Esophagus squamous epithelium (tissue), 5 donors: ENCODE results near the gene ARAP2. TPM values are rescaled to one million over a fixed set of nuclear protein-coding genes. Genes with fewer than 3 reads are reported as not detected.
A peak's percentile ranks its signal among the peaks of the same experiment; 100 is the strongest.

ENCODE experiments used
- DNase-seq: peaks from one replicate; lab custom pipeline; 2025; lab: John Stamatoyannopoulos, UW
- H3K27ac ChIP-seq, 4 donors: fragments of 200-600 bp; sonication (generic); one replicate each; pipeline ENCODE4 v1.5.1; 2016 to 2019; ENCODE audit warnings: mild to moderate bottlenecking in 1 of 4
- H3K27me3 ChIP-seq, 4 donors: fragments of 200-600 bp; sonication (generic); 1 replicate in 3 of 4; 2 replicates in 1 of 4; pipeline versions ENCODE4 v1.5.1 to v1.6.0; 2017 to 2021; ENCODE audit warnings: antibody characterized with exemption in 1 of 4
- H3K36me3 ChIP-seq, 3 donors: fragments of 200-600 bp; sonication (generic); one replicate each; pipeline ENCODE4 v1.5.1; 2016 to 2019
- H3K4me1 ChIP-seq, 3 donors: fragments of 200-600 bp; sonication (generic); one replicate each; pipeline ENCODE4 v1.5.1; 2017 to 2019
- H3K4me3 ChIP-seq, 4 donors: fragments of 200-600 bp; sonication (generic); 1 replicate in 3 of 4; 2 replicates in 1 of 4; pipeline ENCODE4 v1.5.1; 2016 to 2019; ENCODE audit warnings: mild to moderate bottlenecking in 2 of 4, moderate library complexity in 1 of 4
- H3K9me3 ChIP-seq, 3 donors: fragments of 200-600 bp; sonication (generic); one replicate each; pipeline ENCODE4 v1.5.1; 2016 to 2019
- CTCF ChIP-seq, 6 experiments: fragments of 450-650 bp in 4 of 6; fragments of 200-600 bp in 2 of 6; sonication (generic) in 2 of 6; IDR thresholded peaks; one replicate each; pipeline ENCODE4 v1.5.1; 2016 to 2019; ENCODE audit warnings: antibody characterized with exemption in 6 of 6, mild to moderate bottlenecking in 4 of 6, moderate library complexity in 4 of 6
- POLR2A ChIP-seq, 4 donors: fragments of 450-650 bp; IDR thresholded peaks; one replicate each; pipeline ENCODE4 v1.6.1; 2017; ENCODE audit warnings: antibody characterized with exemption in 4 of 4, mild to moderate bottlenecking in 4 of 4, moderate library complexity in 3 of 4
- WGBS, 2 donors: methylation state at CpG; one replicate each; pipeline ENCODE4 v1.1.5; 2018; 5-methylcytosine and 5-hydroxymethylcytosine counted together
- intact Hi-C: fragments of 100-400 bp; cut with DNase I; formaldehyde crosslinking; loops from one replicate; pipeline ENCODE4 v1.15.0; 2022
- total RNA-seq, 4 donors: library from RNA; depleted of rRNA; stranded (reverse); fragments of >200 nt; gene quantifications; one replicate each; pipeline ENCODE4 v1.1.0, GENCODE V29; 2016
- donor health status: DM: yes; HTN: yes; CAD: no.

ARAP2 gene
- total RNA-seq, 4 donors from 2014 or later = 28.5 to 65.8 (median 46.9) TPM

GRCh38 chr4:36260731-36261130 is 16.4 kb upstream of the ARAP2 start:
- 76 to 84% methylated on average over 5 of the region's 5 CpGs for WGBS, 2 donors
- no peak for TF ChIP-seq POLR2A (IDR thresholded peaks at IDR 0.05)
- no peak for TF ChIP-seq CTCF (IDR thresholded peaks at IDR 0.05)
- DNase-seq = no peak
- Histone ChIP-seq H3K36me3 (no peaks in the 10 kb centered on the region), H3K9me3 (no peaks in the 10 kb centered on the region), H3K4me1 (peaks cover 0 to 5% (median 0%) of the 10 kb centered on the region in 3 donors), H3K27me3 (no peaks in the 10 kb centered on the region), H3K27ac (no peak overlapping the region), H3K4me3 (no peak overlapping the region)
- intact Hi-C loops = no loop called here

- H3K27me3 ChIP-seq = no peaks in the 10 kb centered on the region
- no peak overlapping the region for H3K4me3 ChIP-seq
- intact Hi-C loops = no loop called here
- DNase-seq = no peak
- no peak for TF ChIP-seq CTCF (IDR thresholded peaks at IDR 0.05)
- no peak for TF ChIP-seq POLR2A (IDR thresholded peaks at IDR 0.05)
- H3K9me3 ChIP-seq = no peaks in the 10 kb centered on the region
- WGBS, 2 donors = 64 to 69% methylated on average over 6 of the region's 6 CpGs
- peak overlapping the region in 1 of 4 donors; percentile 2 for H3K27ac ChIP-seq
- H3K4me1 ChIP-seq = peaks cover 0 to 5% (median 0%) of the 10 kb centered on the region in 3 donors
- no peaks in the 10 kb centered on the region for H3K36me3 ChIP-seq
These were observed 12.1 kb upstream of the ARAP2 start for GRCh38 chr4:36256398-36256891.

GRCh38 chr4:36255577-36255976 is 11.3 kb upstream of the ARAP2 start:
- H3K27ac ChIP-seq = no peak overlapping the region

GRCh38 chr4:36254371-36254770 is 10.1 kb upstream of the ARAP2 start:
- 74 to 82% methylated on average over 2 of the region's 2 CpGs for WGBS, 2 donors
- no peaks in the 10 kb centered on the region for H3K9me3 ChIP-seq
- intact Hi-C loops = no loop called here
- no peaks in the 10 kb centered on the region for H3K27me3 ChIP-seq
- no peaks in the 10 kb centered on the region for H3K36me3 ChIP-seq
- DNase-seq = no peak
- H3K4me3 ChIP-seq = no peak overlapping the region
- H3K27ac ChIP-seq = no peak overlapping the region
- peaks cover 0 to 5% (median 0%) of the 10 kb centered on the region in 3 donors for H3K4me1 ChIP-seq
- TF ChIP-seq CTCF (IDR thresholded peaks at IDR 0.05) (no peak), POLR2A (IDR thresholded peaks at IDR 0.05) (no peak)

More at GRCh38 chr4:36255577-36255976, 11.3 kb upstream of the ARAP2 start:
- intact Hi-C loops = no loop called here
- no peaks in the 10 kb centered on the region for H3K27me3 ChIP-seq
- H3K36me3 ChIP-seq = no peaks in the 10 kb centered on the region
- H3K4me3 ChIP-seq = no peak overlapping the region
- no peak for DNase-seq
- H3K9me3 ChIP-seq = no peaks in the 10 kb centered on the region
- peaks cover 0 to 5% (median 0%) of the 10 kb centered on the region in 3 donors for H3K4me1 ChIP-seq
- 70 to 74% methylated on average over 2 of the region's 2 CpGs for WGBS, 2 donors
- TF ChIP-seq CTCF (IDR thresholded peaks at IDR 0.05) = no peak
- TF ChIP-seq POLR2A (IDR thresholded peaks at IDR 0.05) = no peak

- H3K27me3 ChIP-seq = no peaks in the 10 kb centered on the region
- TF ChIP-seq POLR2A (IDR thresholded peaks at IDR 0.05) (no peak), CTCF (IDR thresholded peaks at IDR 0.05) (no peak)
- H3K4me1 ChIP-seq = peaks cover 0 to 5% (median 0%) of the 10 kb centered on the region in 3 donors
- no peaks in the 10 kb centered on the region for H3K36me3 ChIP-seq
- intact Hi-C loops = no loop called here
- DNase-seq = no peak
- H3K27ac ChIP-seq = no peak overlapping the region
- WGBS, 2 donors = 76 to 88% methylated on average over 2 of the region's 2 CpGs
- H3K4me3 ChIP-seq = no peak overlapping the region
- no peaks in the 10 kb centered on the region for H3K9me3 ChIP-seq
These were observed 7.7 kb upstream of the ARAP2 start for GRCh38 chr4:36251983-36252382.
